ENCODE measurements around the gene VTI1A.

The VTI1A gene

GRCh38 chr10:112839928-112840654 is 393.1 kb downstream of the VTI1A start:
- Histone ChIP-seq H3K36me3 (ENCODE audit: control insufficient read depth in 2 of 2, insufficient read depth in 2 of 2, low read length in 2 of 2) (no peaks in the 10 kb centered on the region), H3K4me3 (ENCODE audit: low read length in 2 of 2) (no peak overlapping the region), H3K4me1 (ENCODE audit: control insufficient read depth in 2 of 2, insufficient read depth in 2 of 2, low read length in 2 of 2) (peaks cover 0 to 2% of the 10 kb centered on the region in 2 donors), H3K9ac (ENCODE audit: low read depth in 1 of 2, low read length in 2 of 2) (no peak overlapping the region), H3K27ac (ENCODE audit: low read depth in 2 of 2, low read length in 2 of 2) (no peak overlapping the region), H3K9me3 (ENCODE audit: control insufficient read depth in 2 of 2, low read length in 2 of 2) (no peaks in the 10 kb centered on the region), H3K27me3 (ENCODE audit: control insufficient read depth in 2 of 2, insufficient read depth in 2 of 2, low read length in 2 of 2) (no peaks in the 10 kb centered on the region)

GRCh38 chr10:112841549-112841948 is 394.5 kb downstream of the VTI1A start:
- Histone ChIP-seq H3K27ac (ENCODE audit: low read depth in 2 of 2, low read length in 2 of 2) (no peak overlapping the region), H3K9ac (ENCODE audit: low read depth in 1 of 2, low read length in 2 of 2) (no peak overlapping the region), H3K27me3 (ENCODE audit: control insufficient read depth in 2 of 2, insufficient read depth in 2 of 2, low read length in 2 of 2) (no peaks in the 10 kb centered on the region), H3K9me3 (ENCODE audit: control insufficient read depth in 2 of 2, low read length in 2 of 2) (no peaks in the 10 kb centered on the region), H3K4me3 (ENCODE audit: low read length in 2 of 2) (no peak overlapping the region), H3K4me1 (ENCODE audit: control insufficient read depth in 2 of 2, insufficient read depth in 2 of 2, low read length in 2 of 2) (peaks cover 0 to 2% of the 10 kb centered on the region in 2 donors), H3K36me3 (ENCODE audit: control insufficient read depth in 2 of 2, insufficient read depth in 2 of 2, low read length in 2 of 2) (no peaks in the 10 kb centered on the region)

GRCh38 chr10:112842832-112843360 is 395.9 kb downstream of the VTI1A start:
- Histone ChIP-seq H3K9me3 (ENCODE audit: control insufficient read depth in 2 of 2, low read length in 2 of 2) (peaks cover 0 to 6% of the 10 kb centered on the region in 2 donors), H3K36me3 (ENCODE audit: control insufficient read depth in 2 of 2, insufficient read depth in 2 of 2, low read length in 2 of 2) (no peaks in the 10 kb centered on the region), H3K4me3 (ENCODE audit: low read length in 2 of 2) (no peak overlapping the region), H3K27ac (ENCODE audit: low read depth in 2 of 2, low read length in 2 of 2) (no peak overlapping the region), H3K27me3 (ENCODE audit: control insufficient read depth in 2 of 2, insufficient read depth in 2 of 2, low read length in 2 of 2) (no peaks in the 10 kb centered on the region), H3K9ac (ENCODE audit: low read depth in 1 of 2, low read length in 2 of 2) (no peak overlapping the region), H3K4me1 (ENCODE audit: control insufficient read depth in 2 of 2, insufficient read depth in 2 of 2, low read length in 2 of 2) (peaks cover 0 to 2% of the 10 kb centered on the region in 2 donors)

- Histone ChIP-seq H3K9me3 (ENCODE audit: control insufficient read depth in 2 of 2, low read length in 2 of 2) (peaks cover 0 to 6% of the 10 kb centered on the region in 2 donors), H3K4me1 (ENCODE audit: control insufficient read depth in 2 of 2, insufficient read depth in 2 of 2, low read length in 2 of 2) (peaks cover 0 to 2% of the 10 kb centered on the region in 2 donors), H3K4me3 (ENCODE audit: low read length in 2 of 2) (no peak overlapping the region), H3K27ac (ENCODE audit: low read depth in 2 of 2, low read length in 2 of 2) (no peak overlapping the region), H3K27me3 (ENCODE audit: control insufficient read depth in 2 of 2, insufficient read depth in 2 of 2, low read length in 2 of 2) (no peaks in the 10 kb centered on the region), H3K36me3 (ENCODE audit: control insufficient read depth in 2 of 2, insufficient read depth in 2 of 2, low read length in 2 of 2) (no peaks in the 10 kb centered on the region), H3K9ac (ENCODE audit: low read depth in 1 of 2, low read length in 2 of 2) (no peak overlapping the region)
Measured at GRCh38 chr10:112843623-112844022, 396.6 kb downstream of the VTI1A start.

- H3K27ac ChIP-seq (ENCODE audit: low read depth in 2 of 2, low read length in 2 of 2): no peak overlapping the region
- no peaks in the 10 kb centered on the region for H3K36me3 ChIP-seq (ENCODE audit: control insufficient read depth in 2 of 2, insufficient read depth in 2 of 2, low read length in 2 of 2)
- H3K27me3 ChIP-seq (ENCODE audit: control insufficient read depth in 2 of 2, insufficient read depth in 2 of 2, low read length in 2 of 2): no peaks in the 10 kb centered on the region
- peaks cover 0 to 6% of the 10 kb centered on the region in 2 donors for H3K9me3 ChIP-seq (ENCODE audit: control insufficient read depth in 2 of 2, low read length in 2 of 2)
- no peak overlapping the region for H3K4me3 ChIP-seq (ENCODE audit: low read length in 2 of 2)
- H3K9ac ChIP-seq (ENCODE audit: low read depth in 1 of 2, low read length in 2 of 2): no peak overlapping the region
- H3K4me1 ChIP-seq (ENCODE audit: control insufficient read depth in 2 of 2, insufficient read depth in 2 of 2, low read length in 2 of 2): peaks cover 0 to 2% of the 10 kb centered on the region in 2 donors
Measured at GRCh38 chr10:112844681-112845544, 397.9 kb downstream of the VTI1A start.

GRCh38 chr10:112847778-112848177 is 400.8 kb downstream of the VTI1A start:
- H3K27ac ChIP-seq (ENCODE audit: low read depth in 2 of 2, low read length in 2 of 2): no peak overlapping the region
- H3K4me3 ChIP-seq (ENCODE audit: low read length in 2 of 2): no peak overlapping the region
- no peaks in the 10 kb centered on the region for H3K36me3 ChIP-seq (ENCODE audit: control insufficient read depth in 2 of 2, insufficient read depth in 2 of 2, low read length in 2 of 2)
- peaks cover 0 to 6% of the 10 kb centered on the region in 2 donors for H3K9me3 ChIP-seq (ENCODE audit: control insufficient read depth in 2 of 2, low read length in 2 of 2)
- no peak overlapping the region for H3K9ac ChIP-seq (ENCODE audit: low read depth in 1 of 2, low read length in 2 of 2)
- H3K4me1 ChIP-seq (ENCODE audit: control insufficient read depth in 2 of 2, insufficient read depth in 2 of 2, low read length in 2 of 2): peaks cover 0 to 2% of the 10 kb centered on the region in 2 donors
- no peaks in the 10 kb centered on the region for H3K27me3 ChIP-seq (ENCODE audit: control insufficient read depth in 2 of 2, insufficient read depth in 2 of 2, low read length in 2 of 2)

- Histone ChIP-seq H3K9me3 (ENCODE audit: control insufficient read depth in 2 of 2, low read length in 2 of 2) (peaks cover 0 to 6% of the 10 kb centered on the region in 2 donors), H3K4me1 (ENCODE audit: control insufficient read depth in 2 of 2, insufficient read depth in 2 of 2, low read length in 2 of 2) (peaks cover 0 to 2% of the 10 kb centered on the region in 2 donors), H3K36me3 (ENCODE audit: control insufficient read depth in 2 of 2, insufficient read depth in 2 of 2, low read length in 2 of 2) (no peaks in the 10 kb centered on the region), H3K4me3 (ENCODE audit: low read length in 2 of 2) (no peak overlapping the region), H3K9ac (ENCODE audit: low read depth in 1 of 2, low read length in 2 of 2) (no peak overlapping the region), H3K27ac (ENCODE audit: low read depth in 2 of 2, low read length in 2 of 2) (no peak overlapping the region), H3K27me3 (ENCODE audit: control insufficient read depth in 2 of 2, insufficient read depth in 2 of 2, low read length in 2 of 2) (no peaks in the 10 kb centered on the region)
Measured at GRCh38 chr10:112848228-112848627, 401.2 kb downstream of the VTI1A start.

GRCh38 chr10:112848868-112849430 is 401.9 kb downstream of the VTI1A start:
- peaks cover 0 to 2% of the 10 kb centered on the region in 2 donors for H3K4me1 ChIP-seq (ENCODE audit: control insufficient read depth in 2 of 2, insufficient read depth in 2 of 2, low read length in 2 of 2)
- peaks cover 0 to 6% of the 10 kb centered on the region in 2 donors for H3K9me3 ChIP-seq (ENCODE audit: control insufficient read depth in 2 of 2, low read length in 2 of 2)
- no peak overlapping the region for H3K4me3 ChIP-seq (ENCODE audit: low read length in 2 of 2)
- no peaks in the 10 kb centered on the region for H3K36me3 ChIP-seq (ENCODE audit: control insufficient read depth in 2 of 2, insufficient read depth in 2 of 2, low read length in 2 of 2)
- no peak overlapping the region for H3K9ac ChIP-seq (ENCODE audit: low read depth in 1 of 2, low read length in 2 of 2)
- H3K27me3 ChIP-seq (ENCODE audit: control insufficient read depth in 2 of 2, insufficient read depth in 2 of 2, low read length in 2 of 2): no peaks in the 10 kb centered on the region
- H3K27ac ChIP-seq (ENCODE audit: low read depth in 2 of 2, low read length in 2 of 2): no peak overlapping the region

GRCh38 chr10:112849546-112849945 is 402.5 kb downstream of the VTI1A start:
- Histone ChIP-seq H3K4me3 (ENCODE audit: low read length in 2 of 2) (no peak overlapping the region), H3K36me3 (ENCODE audit: control insufficient read depth in 2 of 2, insufficient read depth in 2 of 2, low read length in 2 of 2) (no peaks in the 10 kb centered on the region), H3K4me1 (ENCODE audit: control insufficient read depth in 2 of 2, insufficient read depth in 2 of 2, low read length in 2 of 2) (peaks cover 0 to 2% of the 10 kb centered on the region in 2 donors), H3K9me3 (ENCODE audit: control insufficient read depth in 2 of 2, low read length in 2 of 2) (peaks cover 0 to 6% of the 10 kb centered on the region in 2 donors), H3K9ac (ENCODE audit: low read depth in 1 of 2, low read length in 2 of 2) (no peak overlapping the region), H3K27ac (ENCODE audit: low read depth in 2 of 2, low read length in 2 of 2) (no peak overlapping the region), H3K27me3 (ENCODE audit: control insufficient read depth in 2 of 2, insufficient read depth in 2 of 2, low read length in 2 of 2) (no peaks in the 10 kb centered on the region)

GRCh38 chr10:112851181-112851580 is 404.2 kb downstream of the VTI1A start:
- Histone ChIP-seq H3K9ac (ENCODE audit: low read depth in 1 of 2, low read length in 2 of 2) (no peak overlapping the region), H3K4me3 (ENCODE audit: low read length in 2 of 2) (no peak overlapping the region), H3K27me3 (ENCODE audit: control insufficient read depth in 2 of 2, insufficient read depth in 2 of 2, low read length in 2 of 2) (no peaks in the 10 kb centered on the region), H3K27ac (ENCODE audit: low read depth in 2 of 2, low read length in 2 of 2) (no peak overlapping the region), H3K36me3 (ENCODE audit: control insufficient read depth in 2 of 2, insufficient read depth in 2 of 2, low read length in 2 of 2) (no peaks in the 10 kb centered on the region), H3K4me1 (ENCODE audit: control insufficient read depth in 2 of 2, insufficient read depth in 2 of 2, low read length in 2 of 2) (peaks cover 0 to 2% of the 10 kb centered on the region in 2 donors), H3K9me3 (ENCODE audit: control insufficient read depth in 2 of 2, low read length in 2 of 2) (peaks cover 0 to 6% of the 10 kb centered on the region in 2 donors)
